ENCODE results near the gene WNT5A. TPM values are rescaled to one million over a fixed set of nuclear protein-coding genes. Genes with fewer than 3 reads are reported as not detected.

WNT5A gene
- total RNA-seq, 1 donor from 2014 or later: 45.8 TPM

DNA sequence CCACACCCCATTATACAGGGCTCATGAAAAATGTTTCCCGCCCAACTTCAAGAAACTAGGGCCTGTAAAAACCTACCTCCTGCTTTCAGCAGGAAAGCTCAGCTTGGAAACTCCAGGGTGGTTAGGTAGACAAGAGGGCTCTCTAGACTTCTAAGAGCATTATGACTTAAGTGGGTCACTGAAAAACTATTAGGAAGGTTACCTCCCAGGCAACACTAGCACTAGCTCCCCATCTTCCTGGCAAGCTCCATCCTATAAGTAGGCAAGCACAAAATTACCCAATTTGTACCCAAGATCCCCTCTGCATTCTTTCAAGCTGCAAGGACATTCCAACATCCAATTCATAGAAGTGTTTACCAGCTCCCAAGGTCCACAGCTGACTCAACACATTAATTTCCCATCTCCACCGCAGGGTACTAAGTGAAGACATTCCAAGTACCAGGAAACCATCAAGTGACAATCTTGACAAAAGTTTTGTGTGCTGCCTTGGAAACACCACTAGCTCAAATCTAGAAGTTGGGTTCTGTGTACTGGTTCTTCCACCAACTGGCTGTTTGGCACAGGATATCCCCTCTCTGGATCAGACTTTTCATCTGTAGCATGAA lies 46.9 kb downstream of the WNT5A start:
- H3K9ac ChIP-seq (ENCODE audit: low read length): no peak overlapping the region
- H3K4me1 Mint-ChIP-seq (ENCODE audit: low read depth, unreplicated experiment): no peaks in the 10 kb centered on the region
- DNase-seq (ENCODE audit: low read depth) (no peak), FAIRE-seq (no peak)
- H3K4me3 Mint-ChIP-seq (ENCODE audit: unreplicated experiment): no peak overlapping the region
- no peaks in the 10 kb centered on the region for H3K27me3 ChIP-seq (ENCODE audit: insufficient read depth, low read length)
- H3K36me3 Mint-ChIP-seq (ENCODE audit: low read depth, unreplicated experiment): no peaks in the 10 kb centered on the region
- no peak overlapping the region for H2AFZ ChIP-seq (ENCODE audit: low read depth, low read length)
- H3K36me3 ChIP-seq (ENCODE audit: insufficient read depth, low read length): no peaks in the 10 kb centered on the region
- peaks cover 3% of the 10 kb centered on the region for H3K9me3 Mint-ChIP-seq (ENCODE audit: unreplicated experiment)
- H3K27me3 Mint-ChIP-seq (ENCODE audit: low read depth, unreplicated experiment): peaks cover 25% of the 10 kb centered on the region
- no peaks in the 10 kb centered on the region for H3K79me2 ChIP-seq (ENCODE audit: insufficient read depth, low read length)
- H3K4me2 ChIP-seq (ENCODE audit: low read length): no peak overlapping the region
- no peaks in the 10 kb centered on the region for H4K20me1 ChIP-seq (ENCODE audit: insufficient read depth, low read length)
- H3K27ac ChIP-seq (ENCODE audit: low read depth, low read length): no peak overlapping the region
- H3K9me3 ChIP-seq (ENCODE audit: insufficient read depth, low read depth, low read length): no peaks in the 10 kb centered on the region
- H3K4me3 ChIP-seq (ENCODE audit: insufficient read depth, low read depth, low read length): no peak overlapping the region
- no peak for TF ChIP-seq EZH2 (IDR thresholded peaks at IDR 0.05; ENCODE audit: insufficient read depth, low read length)
- TF ChIP-seq CTCF (IDR thresholded peaks at IDR 0.05; ENCODE audit: insufficient read depth, low read depth, low read length): no peak
- H3K4me1 ChIP-seq (ENCODE audit: insufficient read depth, low read length): no peaks in the 10 kb centered on the region
- no peak overlapping the region for H3K27ac Mint-ChIP-seq (ENCODE audit: unreplicated experiment)

DNA sequence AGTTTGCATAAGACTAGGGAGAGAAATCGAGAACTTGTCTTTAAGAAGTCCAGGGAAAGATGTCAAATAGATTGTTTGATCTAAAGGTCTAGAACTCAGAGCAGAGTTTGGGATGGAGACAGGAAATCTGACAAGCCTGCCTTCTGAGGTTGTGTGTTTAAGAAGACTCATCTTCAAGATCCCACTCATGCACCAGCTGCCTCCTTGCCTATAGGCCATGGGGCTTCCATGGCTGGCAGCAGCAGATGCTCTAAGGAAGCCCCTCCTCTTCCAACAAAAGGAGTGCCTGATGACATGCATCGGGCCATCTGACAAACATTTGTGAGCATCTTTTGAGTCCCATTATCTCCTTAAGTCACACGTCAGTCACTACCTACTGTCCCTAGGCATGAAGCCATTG lies 47.4 kb downstream of the WNT5A start:
- H3K9ac ChIP-seq (ENCODE audit: low read length): no peak overlapping the region

More for the DNA sequence above, 47.4 kb downstream of the WNT5A start:
- Mint-ChIP-seq H3K27me3 (ENCODE audit: low read depth, unreplicated experiment) (peaks cover 25% of the 10 kb centered on the region), H3K9me3 (ENCODE audit: unreplicated experiment) (peaks cover 3% of the 10 kb centered on the region), H3K4me1 (ENCODE audit: low read depth, unreplicated experiment) (no peaks in the 10 kb centered on the region), H3K27ac (ENCODE audit: unreplicated experiment) (no peak overlapping the region), H3K4me3 (ENCODE audit: unreplicated experiment) (no peak overlapping the region), H3K36me3 (ENCODE audit: low read depth, unreplicated experiment) (no peaks in the 10 kb centered on the region)
- Histone ChIP-seq H3K4me2 (ENCODE audit: low read length) (no peak overlapping the region), H3K4me3 (ENCODE audit: insufficient read depth, low read depth, low read length) (no peak overlapping the region), H3K79me2 (ENCODE audit: insufficient read depth, low read length) (no peaks in the 10 kb centered on the region), H3K4me1 (ENCODE audit: insufficient read depth, low read length) (no peaks in the 10 kb centered on the region), H3K27me3 (ENCODE audit: insufficient read depth, low read length) (no peaks in the 10 kb centered on the region), H2AFZ (ENCODE audit: low read depth, low read length) (no peak overlapping the region), H4K20me1 (ENCODE audit: insufficient read depth, low read length) (no peaks in the 10 kb centered on the region), H3K27ac (ENCODE audit: low read depth, low read length) (no peak overlapping the region), H3K9me3 (ENCODE audit: insufficient read depth, low read depth, low read length) (no peaks in the 10 kb centered on the region), H3K36me3 (ENCODE audit: insufficient read depth, low read length) (no peaks in the 10 kb centered on the region)
- no peak for FAIRE-seq
- no peak for DNase-seq (ENCODE audit: low read depth)
- TF ChIP-seq EZH2 (IDR thresholded peaks at IDR 0.05; ENCODE audit: insufficient read depth, low read length) (no peak), CTCF (IDR thresholded peaks at IDR 0.05; ENCODE audit: insufficient read depth, low read depth, low read length) (no peak)

Data from astrocyte (in vitro differentiated cells and primary cell).